ENCODE measurements around the gene NAA25. TPM values are rescaled to one million over a fixed set of nuclear protein-coding genes. Genes with fewer than 3 reads are reported as not detected.

NAA25 gene
- total and polyA plus RNA-seq, 2 experiments from 2014 or later: 18.7 to 19.1 TPM

DNA sequence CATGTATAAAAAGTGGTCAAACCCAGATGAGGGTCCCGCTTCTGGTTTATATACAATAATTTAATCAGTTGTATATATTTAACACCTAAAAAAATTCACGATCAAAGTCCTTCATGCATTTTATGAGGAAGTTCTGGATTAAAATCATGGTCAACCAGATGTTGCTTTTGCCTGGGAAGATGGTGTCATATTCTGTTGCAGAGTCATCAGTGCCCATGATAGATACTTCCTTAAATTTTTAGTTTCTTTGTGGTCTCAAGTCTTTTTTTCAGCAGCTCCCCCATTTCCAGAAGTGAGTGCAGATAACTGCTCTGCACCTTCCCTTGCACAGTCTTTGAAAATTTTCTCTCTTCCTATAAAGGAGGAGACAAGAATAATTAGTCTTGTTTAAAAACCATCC lies 79.3 kb downstream of the NAA25 start:
- no peak overlapping the region for H3K27ac ChIP-seq
- no peaks in the 10 kb centered on the region for H3K9me2 ChIP-seq (replicated peaks; ENCODE audit: insufficient read depth)
- no peak overlapping the region for H3K4me2 ChIP-seq
- no peak overlapping the region for H3K4me3 ChIP-seq
- no peaks in the 10 kb centered on the region for H3K9me3 ChIP-seq (ENCODE audit: low read depth)
- H3K36me3 ChIP-seq (replicated peaks; ENCODE audit: insufficient read depth, low read depth): no peaks in the 10 kb centered on the region
- H3K27me3 ChIP-seq: no peaks in the 10 kb centered on the region
- TF ChIP-seq CTCF (IDR thresholded peaks at IDR 0.05; ENCODE audit: poor library complexity) (no peak), EZH2 (IDR thresholded peaks at IDR 0.05; ENCODE audit: borderline replicate concordance) (no peak), EZH2phosphoT487 (IDR thresholded peaks at IDR 0.05; ENCODE audit: low read depth, severe bottlenecking, unreplicated experiment) (no peak)
- H4K20me1 ChIP-seq (ENCODE audit: insufficient read depth, poor library complexity, severe bottlenecking): no peaks in the 10 kb centered on the region
- H3K79me2 ChIP-seq: no peaks in the 10 kb centered on the region
- no peaks in the 10 kb centered on the region for H3K4me1 ChIP-seq (ENCODE audit: insufficient read depth)
- DNase-seq (ENCODE audit: low spot score): no peak
- H2AFZ ChIP-seq: no peak overlapping the region
- 92% methylated on average over 2 of the region's 2 CpGs for WGBS (ENCODE audit: low lambda C conversion rate, missing lambda C conversion rate)

DNA sequence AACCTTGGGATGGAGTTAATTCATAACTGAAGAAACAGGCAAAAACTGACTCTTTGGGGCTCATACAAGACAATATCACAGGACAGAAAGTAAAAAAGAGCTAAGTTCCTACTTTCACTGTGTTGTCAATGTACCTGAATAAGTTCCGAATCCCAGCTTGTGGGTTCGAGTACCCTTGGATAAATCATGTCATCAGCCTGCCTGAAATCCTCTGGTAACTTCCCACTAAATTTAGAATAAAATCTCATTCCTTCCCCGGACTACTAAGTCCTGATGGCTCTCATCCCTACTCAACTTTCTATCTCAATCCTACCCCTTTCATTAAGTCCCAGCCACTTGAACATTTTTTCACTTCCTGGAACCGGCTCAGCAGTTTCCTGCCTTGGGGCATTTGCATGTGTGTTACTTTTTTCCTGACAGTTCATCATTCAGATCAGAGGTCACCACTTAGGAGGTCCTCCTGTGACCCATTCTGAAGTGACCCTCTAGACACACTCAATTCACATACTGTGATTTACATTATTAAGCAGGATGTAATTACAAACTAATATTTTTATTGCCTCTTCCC lies 82.7 kb downstream of the NAA25 start:
- H3K79me2 ChIP-seq: peaks cover 7% of the 10 kb centered on the region
- no peaks in the 10 kb centered on the region for H3K9me2 ChIP-seq (replicated peaks; ENCODE audit: insufficient read depth)
- TF ChIP-seq CTCF (IDR thresholded peaks at IDR 0.05; ENCODE audit: poor library complexity) (no peak), EZH2 (IDR thresholded peaks at IDR 0.05; ENCODE audit: borderline replicate concordance) (no peak), EZH2phosphoT487 (IDR thresholded peaks at IDR 0.05; ENCODE audit: low read depth, severe bottlenecking, unreplicated experiment) (no peak)
- H3K4me1 ChIP-seq (ENCODE audit: insufficient read depth): no peaks in the 10 kb centered on the region
- H4K20me1 ChIP-seq (ENCODE audit: insufficient read depth, poor library complexity, severe bottlenecking): no peaks in the 10 kb centered on the region
- no peaks in the 10 kb centered on the region for H3K27me3 ChIP-seq
- H3K9me3 ChIP-seq (ENCODE audit: low read depth): no peaks in the 10 kb centered on the region
- DNase-seq (ENCODE audit: low spot score): no peak
- WGBS (ENCODE audit: low lambda C conversion rate, missing lambda C conversion rate): 85% methylated on average over 4 of the region's 4 CpGs
- no peak overlapping the region for H3K27ac ChIP-seq
- no peak overlapping the region for H2AFZ ChIP-seq
- no peak overlapping the region for H3K4me3 ChIP-seq
- no peak overlapping the region for H3K4me2 ChIP-seq
- no peaks in the 10 kb centered on the region for H3K36me3 ChIP-seq (replicated peaks; ENCODE audit: insufficient read depth, low read depth)

GRCh38 chr12:112023759-112024396 lies 84.7 kb downstream of the NAA25 start:
- H3K9me2 ChIP-seq (replicated peaks; ENCODE audit: insufficient read depth): no peaks in the 10 kb centered on the region
- H3K4me2 ChIP-seq: no peak overlapping the region
- 94% methylated on average over 4 of the region's 4 CpGs for WGBS (ENCODE audit: low lambda C conversion rate, missing lambda C conversion rate)
- H3K4me3 ChIP-seq: no peak overlapping the region
- no peak overlapping the region for H3K27ac ChIP-seq
- H3K4me1 ChIP-seq (ENCODE audit: insufficient read depth): no peaks in the 10 kb centered on the region
- H3K27me3 ChIP-seq: no peaks in the 10 kb centered on the region
- H3K79me2 ChIP-seq: peaks cover 27% of the 10 kb centered on the region
- H3K9me3 ChIP-seq (ENCODE audit: low read depth): no peaks in the 10 kb centered on the region
- DNase-seq (ENCODE audit: low spot score): no peak
- peaks cover 9% of the 10 kb centered on the region for H4K20me1 ChIP-seq (ENCODE audit: insufficient read depth, poor library complexity, severe bottlenecking)
- TF ChIP-seq EZH2 (IDR thresholded peaks at IDR 0.05; ENCODE audit: borderline replicate concordance) (no peak), EZH2phosphoT487 (IDR thresholded peaks at IDR 0.05; ENCODE audit: low read depth, severe bottlenecking, unreplicated experiment) (no peak), CTCF (IDR thresholded peaks at IDR 0.05; ENCODE audit: poor library complexity) (no peak)
- no peaks in the 10 kb centered on the region for H3K36me3 ChIP-seq (replicated peaks; ENCODE audit: insufficient read depth, low read depth)
- no peak overlapping the region for H2AFZ ChIP-seq
